ENCODE data around the gene EVI5.

- no peak for TF ChIP-seq EZH2 (IDR thresholded peaks at IDR 0.05; ENCODE audit: borderline replicate concordance, low read depth, low read length, severe bottlenecking)
- TF ChIP-seq CTCF (IDR thresholded peaks at IDR 0.05; ENCODE audit: borderline replicate concordance, extremely low read depth, low read length, poor library complexity, severe bottlenecking), result no peak
Observed at GRCh38 chr1:92803140-92803887, 18.4 kb upstream of the EVI5 start.

Data from DND-41 (cell line).